ENCODE results near the gene EMP3.
"Not testable (repeated sequence)": the region's sequence is repeated elsewhere in the genome, so short reads cannot be mapped to it uniquely, and the experiment has no call there.

Gene EMP3, protein sequence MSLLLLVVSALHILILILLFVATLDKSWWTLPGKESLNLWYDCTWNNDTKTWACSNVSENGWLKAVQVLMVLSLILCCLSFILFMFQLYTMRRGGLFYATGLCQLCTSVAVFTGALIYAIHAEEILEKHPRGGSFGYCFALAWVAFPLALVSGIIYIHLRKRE

GRCh38 chr19:48325265-48325910, at the start of gene EMP3:
Gene EMP3 (plus strand): TSS chr19:48325552. CDS start chr19:48326845, 1,293 bp downstream.
- no CpG with 5 or more reads among the region's 22 CpGs for WGBS (ENCODE audit: insufficient coverage, insufficient read length)
- no peak for DNase-seq (ENCODE audit: low read depth, low spot score)
- no peak within 1 kb of the TSS for H3K27ac ChIP-seq (ENCODE audit: low read length)

DNA sequence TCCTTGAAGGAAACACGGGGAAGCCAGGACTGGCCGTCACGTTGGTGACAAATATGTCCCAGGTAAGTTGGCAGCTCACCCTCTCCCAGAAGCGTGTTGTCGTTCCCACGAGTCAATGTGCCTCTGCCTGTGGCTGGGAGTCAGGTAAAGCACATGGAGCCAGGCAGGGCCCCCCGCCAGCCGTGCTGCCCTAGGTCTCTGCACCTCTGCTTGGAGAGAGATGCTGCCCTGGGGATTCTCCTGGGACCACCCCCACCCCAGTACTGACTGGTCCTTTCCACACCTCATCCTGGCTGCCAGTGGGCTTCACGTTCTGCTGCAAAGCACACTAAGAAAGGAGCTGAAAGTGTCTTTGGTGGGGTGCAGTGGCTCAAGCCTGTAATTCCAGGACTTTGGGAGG, 45.6 kb upstream of the EMP3 start:
- Histone ChIP-seq H3K36me3 (ENCODE audit: control insufficient read depth, insufficient read depth, low read length) (peaks cover 22% of the 10 kb centered on the region), H3K4me1 (ENCODE audit: control insufficient read depth, insufficient read depth, low read length) (no peaks in the 10 kb centered on the region), H3K4me3 (ENCODE audit: low read length) (no peak overlapping the region), H3K27me3 (ENCODE audit: control insufficient read depth, insufficient read depth, low read length) (no peaks in the 10 kb centered on the region; the same call in 1 of the 2 replicates), H3K9me3 (ENCODE audit: control insufficient read depth, insufficient read depth, low read length) (no peaks in the 10 kb centered on the region), H3K27ac (ENCODE audit: low read length) (no peak overlapping the region)
- WGBS (ENCODE audit: insufficient coverage, insufficient read length): no CpG with 5 or more reads among the region's 9 CpGs
- DNase-seq (ENCODE audit: low read depth, low spot score): no peak

More at GRCh38 chr19:48325265-48325910, at the start of gene EMP3:
- H3K36me3 ChIP-seq (ENCODE audit: control insufficient read depth, insufficient read depth, low read length): no peaks in the 10 kb centered on the region
- peaks cover 4% of the 10 kb centered on the region; the same call in 1 of the 2 replicates for H3K4me1 ChIP-seq (ENCODE audit: control insufficient read depth, insufficient read depth, low read length)
- H3K27me3 ChIP-seq (ENCODE audit: control insufficient read depth, insufficient read depth, low read length): no peaks in the 10 kb centered on the region
- H3K9me3 ChIP-seq (ENCODE audit: control insufficient read depth, insufficient read depth, low read length): no peaks in the 10 kb centered on the region
- no peak within 1 kb of the TSS; the same call in 1 of the 2 replicates for H3K4me3 ChIP-seq (ENCODE audit: low read length)

DNA sequence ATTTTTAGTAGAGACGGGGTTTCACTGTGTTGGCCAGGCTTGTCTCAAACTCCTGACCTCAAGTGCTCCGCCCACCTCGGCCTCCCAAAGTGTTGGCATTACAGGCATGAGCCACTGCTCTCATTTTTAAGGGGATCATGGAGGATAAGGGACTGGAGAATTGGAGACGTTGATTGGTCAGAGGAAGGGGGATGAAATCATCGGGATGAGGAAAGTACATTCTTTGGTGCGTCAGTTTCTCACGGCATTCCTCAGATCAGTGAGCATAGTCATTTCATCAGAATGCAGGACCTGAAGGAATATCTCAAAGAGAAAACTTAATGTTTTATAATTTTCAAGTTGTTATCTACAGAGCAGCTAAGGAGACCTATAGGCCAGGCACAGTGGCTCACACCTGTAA, 41.4 kb upstream of the EMP3 start:
- H3K4me1 ChIP-seq (ENCODE audit: control insufficient read depth, insufficient read depth, low read length): no peaks in the 10 kb centered on the region
- no peak overlapping the region for H3K27ac ChIP-seq (ENCODE audit: low read length)

DNA sequence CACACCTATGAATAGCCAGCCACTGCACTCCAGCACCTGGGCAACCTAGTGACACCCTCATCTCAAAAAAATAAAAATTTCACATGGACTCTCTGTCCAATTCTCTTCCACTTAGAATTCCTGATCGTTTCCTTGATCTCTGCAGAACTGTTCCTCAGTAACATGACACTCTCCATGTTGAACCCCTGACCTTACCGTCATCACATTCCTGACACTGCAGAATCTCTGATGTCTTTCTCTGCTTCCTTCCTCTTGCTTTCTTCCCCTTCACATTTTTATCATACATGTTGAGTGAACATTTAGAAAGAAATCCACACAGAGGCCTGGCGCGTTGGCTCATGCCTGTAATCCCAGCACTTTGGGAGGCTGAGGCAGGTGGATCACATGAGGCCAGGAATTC, 40.5 kb upstream of the EMP3 start:
- Histone ChIP-seq H3K36me3 (ENCODE audit: control insufficient read depth, insufficient read depth, low read length) (peaks cover 29% of the 10 kb centered on the region), H3K27me3 (ENCODE audit: control insufficient read depth, insufficient read depth, low read length) (no peaks in the 10 kb centered on the region; the same call in 1 of the 2 replicates), H3K4me1 (ENCODE audit: control insufficient read depth, insufficient read depth, low read length) (no peaks in the 10 kb centered on the region), H3K27ac (ENCODE audit: low read length) (no peak overlapping the region), H3K9me3 (ENCODE audit: control insufficient read depth, insufficient read depth, low read length) (no peaks in the 10 kb centered on the region), H3K4me3 (ENCODE audit: low read length) (no peak overlapping the region)
- no peak for DNase-seq (ENCODE audit: low read depth, low spot score)
- WGBS (ENCODE audit: insufficient coverage, insufficient read length): no CpG with 5 or more reads among the region's 4 CpGs

More for the DNA sequence above, 41.4 kb upstream of the EMP3 start:
- Histone ChIP-seq H3K9me3 (ENCODE audit: control insufficient read depth, insufficient read depth, low read length) (no peaks in the 10 kb centered on the region), H3K4me3 (ENCODE audit: low read length) (no peak overlapping the region), H3K36me3 (ENCODE audit: control insufficient read depth, insufficient read depth, low read length) (peaks cover 33% of the 10 kb centered on the region), H3K27me3 (ENCODE audit: control insufficient read depth, insufficient read depth, low read length) (no peaks in the 10 kb centered on the region; the same call in 1 of the 2 replicates)
- no CpG with 5 or more reads among the region's 7 CpGs for WGBS (ENCODE audit: insufficient coverage, insufficient read length)
- no peak for DNase-seq (ENCODE audit: low read depth, low spot score)

DNA sequence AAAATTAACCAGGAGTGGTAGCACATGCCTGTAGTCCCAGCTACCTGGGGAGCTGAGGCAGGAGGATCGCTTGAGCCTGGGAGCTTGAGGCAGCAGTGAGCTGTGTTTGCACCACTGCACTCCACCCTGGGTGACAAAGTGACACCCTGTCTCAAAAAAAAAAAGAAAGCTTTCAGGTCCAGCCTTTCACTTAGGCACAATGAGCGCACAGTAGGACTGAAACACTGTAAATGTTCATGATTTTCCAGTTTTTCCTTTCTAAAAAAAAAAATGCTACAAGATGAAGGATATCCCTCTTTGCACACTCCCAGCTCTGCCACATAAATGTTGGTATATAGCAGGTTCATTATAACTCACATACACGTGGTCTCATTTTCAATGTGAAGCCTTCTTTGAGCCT, 37.6 kb upstream of the EMP3 start:
- DNase-seq (ENCODE audit: low read depth, low spot score): no peak
- no peak overlapping the region for H3K27ac ChIP-seq (ENCODE audit: low read length)
- peaks cover 21% of the 10 kb centered on the region for H3K36me3 ChIP-seq (ENCODE audit: control insufficient read depth, insufficient read depth, low read length)
- no peaks in the 10 kb centered on the region for H3K27me3 ChIP-seq (ENCODE audit: control insufficient read depth, insufficient read depth, low read length)
- no CpG with 5 or more reads among the region's 3 CpGs for WGBS (ENCODE audit: insufficient coverage, insufficient read length)
- no peaks in the 10 kb centered on the region for H3K9me3 ChIP-seq (ENCODE audit: control insufficient read depth, insufficient read depth, low read length)
- H3K4me3 ChIP-seq (ENCODE audit: low read length): no peak overlapping the region
- H3K4me1 ChIP-seq (ENCODE audit: control insufficient read depth, insufficient read depth, low read length): peaks cover 2% of the 10 kb centered on the region; the same call in 1 of the 2 replicates

DNA sequence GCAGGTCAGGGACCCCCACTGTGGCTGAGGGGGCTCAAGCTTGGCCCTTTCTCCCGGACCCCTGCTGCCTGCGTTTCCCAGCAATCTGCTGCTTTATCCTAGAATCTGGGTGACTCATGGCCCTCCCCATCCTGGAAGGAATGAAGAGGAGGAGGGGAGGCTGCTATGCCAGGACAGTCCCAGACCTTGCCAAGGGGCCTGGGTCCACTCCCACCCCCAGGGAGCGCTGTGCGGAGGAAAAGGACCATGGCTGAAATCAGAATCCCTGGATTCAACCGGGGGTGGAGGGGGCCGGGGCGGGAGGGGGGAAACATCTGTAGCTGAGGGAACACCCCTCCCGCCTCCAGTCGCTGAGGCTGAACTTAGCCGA, 35.0 kb upstream of the EMP3 start:
- no CpG with 5 or more reads among the region's 10 CpGs for WGBS (ENCODE audit: insufficient coverage, insufficient read length)
- no peak overlapping the region; the same call in 1 of the 2 replicates for H3K4me3 ChIP-seq (ENCODE audit: low read length)
- H3K36me3 ChIP-seq (ENCODE audit: control insufficient read depth, insufficient read depth, low read length): peaks cover 9% of the 10 kb centered on the region; the same call in 1 of the 2 replicates
- peaks cover 2% of the 10 kb centered on the region; the same call in 1 of the 2 replicates for H3K4me1 ChIP-seq (ENCODE audit: control insufficient read depth, insufficient read depth, low read length)
- peak; percentile 54 for DNase-seq (ENCODE audit: low read depth, low spot score)
- H3K27me3 ChIP-seq (ENCODE audit: control insufficient read depth, insufficient read depth, low read length): no peaks in the 10 kb centered on the region
- no peaks in the 10 kb centered on the region for H3K9me3 ChIP-seq (ENCODE audit: control insufficient read depth, insufficient read depth, low read length)
- H3K27ac ChIP-seq (ENCODE audit: low read length): no peak overlapping the region

- Histone ChIP-seq H3K4me3 (ENCODE audit: low read length) (peak overlapping the region; percentile 9; the same call in 1 of the 2 replicates), H3K27ac (ENCODE audit: low read length) (no peak overlapping the region)
Observed at GRCh38 chr19:48290771-48291488, 34.4 kb upstream of the EMP3 start.

DNA sequence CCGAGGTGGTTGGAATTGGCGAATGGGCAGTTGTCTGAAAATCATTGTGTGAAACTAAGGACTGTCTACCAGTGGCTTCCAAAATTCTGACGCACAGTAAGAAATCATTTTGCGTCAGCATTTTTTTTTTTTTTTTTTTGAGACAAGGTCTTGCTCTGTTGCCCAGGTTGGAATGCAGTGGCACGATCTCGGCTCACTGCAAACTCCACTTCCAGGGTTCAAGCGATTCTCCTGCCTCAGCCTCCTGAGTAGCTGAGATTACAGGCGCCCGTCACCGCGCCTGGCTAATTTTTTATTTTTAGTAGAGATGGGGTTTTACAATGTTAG, 33.9 kb upstream of the EMP3 start:
- not testable (repeated sequence) for DNase-seq (ENCODE audit: low read depth, low spot score); H3K4me3 ChIP-seq (ENCODE audit: low read length); H3K27ac ChIP-seq (ENCODE audit: low read length); H3K36me3 ChIP-seq (ENCODE audit: control insufficient read depth, insufficient read depth, low read length); H3K27me3 ChIP-seq (ENCODE audit: control insufficient read depth, insufficient read depth, low read length); H3K4me1 ChIP-seq (ENCODE audit: control insufficient read depth, insufficient read depth, low read length); H3K9me3 ChIP-seq (ENCODE audit: control insufficient read depth, insufficient read depth, low read length)
- no CpG with 5 or more reads among the region's 11 CpGs for WGBS (ENCODE audit: insufficient coverage, insufficient read length)

More at GRCh38 chr19:48290771-48291488, 34.4 kb upstream of the EMP3 start:
- peaks cover 2% of the 10 kb centered on the region; the same call in 1 of the 2 replicates for H3K4me1 ChIP-seq (ENCODE audit: control insufficient read depth, insufficient read depth, low read length)
- no peaks in the 10 kb centered on the region for H3K9me3 ChIP-seq (ENCODE audit: control insufficient read depth, insufficient read depth, low read length)
- peak; percentile 63 for DNase-seq (ENCODE audit: low read depth, low spot score)
- no CpG with 5 or more reads among the region's 45 CpGs for WGBS (ENCODE audit: insufficient coverage, insufficient read length)
- H3K27me3 ChIP-seq (ENCODE audit: control insufficient read depth, insufficient read depth, low read length): no peaks in the 10 kb centered on the region
- H3K36me3 ChIP-seq (ENCODE audit: control insufficient read depth, insufficient read depth, low read length): peaks cover 4% of the 10 kb centered on the region; the same call in 1 of the 2 replicates

DNA sequence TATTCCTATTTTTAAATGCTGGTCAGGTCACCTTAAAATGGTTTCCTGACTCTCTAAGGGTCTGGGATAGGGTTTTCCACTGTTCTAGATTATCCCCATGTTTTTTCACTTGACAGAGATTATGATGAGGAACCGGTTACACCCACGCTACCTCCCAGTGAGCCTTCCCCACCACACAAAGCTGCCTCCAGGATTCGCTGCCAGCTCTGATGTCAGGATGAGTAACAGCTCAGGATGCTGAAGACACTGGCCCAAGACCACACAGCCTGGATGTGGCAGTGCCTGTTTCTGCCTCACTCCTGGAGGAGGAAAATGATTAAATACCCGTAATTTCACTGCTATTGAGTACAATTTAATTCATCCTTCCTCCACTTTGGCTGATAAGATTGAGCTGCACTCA, 32.6 kb upstream of the EMP3 start:
- H3K4me1 ChIP-seq (ENCODE audit: control insufficient read depth, insufficient read depth, low read length): peaks cover 6% of the 10 kb centered on the region; the same call in 1 of the 2 replicates
- H3K36me3 ChIP-seq (ENCODE audit: control insufficient read depth, insufficient read depth, low read length): no peaks in the 10 kb centered on the region
- H3K27me3 ChIP-seq (ENCODE audit: control insufficient read depth, insufficient read depth, low read length): no peaks in the 10 kb centered on the region
- DNase-seq (ENCODE audit: low read depth, low spot score): no peak
- H3K27ac ChIP-seq (ENCODE audit: low read length): no peak overlapping the region
- WGBS (ENCODE audit: insufficient coverage, insufficient read length): no CpG with 5 or more reads among the region's 4 CpGs
- no peaks in the 10 kb centered on the region for H3K9me3 ChIP-seq (ENCODE audit: control insufficient read depth, insufficient read depth, low read length)
- no peak overlapping the region for H3K4me3 ChIP-seq (ENCODE audit: low read length)

DNA sequence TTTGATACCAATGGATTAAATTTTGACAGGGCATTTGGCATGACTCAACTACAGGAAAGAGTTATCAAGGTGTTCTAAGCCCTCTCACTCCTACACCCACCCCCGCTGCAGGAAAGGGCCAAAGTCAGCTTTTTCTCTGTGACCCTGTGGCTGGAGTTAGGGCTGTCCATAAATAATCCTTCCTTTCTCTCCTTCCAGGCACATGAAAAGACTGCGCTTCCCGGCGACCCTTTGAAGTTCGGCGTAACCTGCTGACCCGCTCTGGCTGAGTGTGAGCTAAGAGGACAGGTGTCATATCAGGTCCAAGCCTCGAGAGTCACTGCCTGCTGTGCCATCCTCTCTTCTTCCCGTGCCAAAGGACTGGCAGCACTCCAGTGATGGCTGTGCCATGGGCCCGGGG, 29.9 kb upstream of the EMP3 start:
- Histone ChIP-seq H3K4me1 (ENCODE audit: control insufficient read depth, insufficient read depth, low read length) (peaks cover 4% of the 10 kb centered on the region; the same call in 1 of the 2 replicates), H3K9me3 (ENCODE audit: control insufficient read depth, insufficient read depth, low read length) (no peaks in the 10 kb centered on the region), H3K36me3 (ENCODE audit: control insufficient read depth, insufficient read depth, low read length) (no peaks in the 10 kb centered on the region), H3K27me3 (ENCODE audit: control insufficient read depth, insufficient read depth, low read length) (no peaks in the 10 kb centered on the region), H3K4me3 (ENCODE audit: low read length) (no peak overlapping the region), H3K27ac (ENCODE audit: low read length) (no peak overlapping the region)
- no peak for DNase-seq (ENCODE audit: low read depth, low spot score)
- WGBS (ENCODE audit: insufficient coverage, insufficient read length): no CpG with 5 or more reads among the region's 10 CpGs

All from iPS DF 6.9 (cell line).